ENCODE data around the gene MCC.

MCC gene

DNA sequence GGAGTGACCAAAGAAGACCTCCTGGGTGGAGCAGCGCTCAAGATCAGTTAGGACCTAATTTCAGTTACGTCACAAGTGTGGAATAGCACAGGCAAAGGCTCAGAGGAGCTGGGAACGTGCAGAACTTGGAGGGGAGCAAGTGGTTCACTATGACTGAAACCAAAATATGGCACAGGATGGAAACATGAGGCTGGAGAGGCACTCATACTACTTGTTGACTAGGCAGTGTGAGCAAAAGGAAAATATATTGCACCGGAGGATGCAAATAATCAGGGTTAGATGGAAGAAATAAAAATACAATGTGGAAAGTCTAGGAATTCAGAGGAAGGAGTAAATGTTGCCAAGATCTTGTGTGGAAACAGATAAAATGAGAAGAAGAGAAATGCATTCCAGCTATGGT, 363.3 kb downstream of the MCC start:
- no peak for DNase-seq (ENCODE audit: low spot score)
- TF ChIP-seq, protein P1, sequence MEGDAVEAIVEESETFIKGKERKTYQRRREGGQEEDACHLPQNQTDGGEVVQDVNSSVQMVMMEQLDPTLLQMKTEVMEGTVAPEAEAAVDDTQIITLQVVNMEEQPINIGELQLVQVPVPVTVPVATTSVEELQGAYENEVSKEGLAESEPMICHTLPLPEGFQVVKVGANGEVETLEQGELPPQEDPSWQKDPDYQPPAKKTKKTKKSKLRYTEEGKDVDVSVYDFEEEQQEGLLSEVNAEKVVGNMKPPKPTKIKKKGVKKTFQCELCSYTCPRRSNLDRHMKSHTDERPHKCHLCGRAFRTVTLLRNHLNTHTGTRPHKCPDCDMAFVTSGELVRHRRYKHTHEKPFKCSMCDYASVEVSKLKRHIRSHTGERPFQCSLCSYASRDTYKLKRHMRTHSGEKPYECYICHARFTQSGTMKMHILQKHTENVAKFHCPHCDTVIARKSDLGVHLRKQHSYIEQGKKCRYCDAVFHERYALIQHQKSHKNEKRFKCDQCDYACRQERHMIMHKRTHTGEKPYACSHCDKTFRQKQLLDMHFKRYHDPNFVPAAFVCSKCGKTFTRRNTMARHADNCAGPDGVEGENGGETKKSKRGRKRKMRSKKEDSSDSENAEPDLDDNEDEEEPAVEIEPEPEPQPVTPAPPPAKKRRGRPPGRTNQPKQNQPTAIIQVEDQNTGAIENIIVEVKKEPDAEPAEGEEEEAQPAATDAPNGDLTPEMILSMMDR (IDR thresholded peaks at IDR 0.05; ENCODE audit: extremely low read depth, missing control alignments): no peak

DNA sequence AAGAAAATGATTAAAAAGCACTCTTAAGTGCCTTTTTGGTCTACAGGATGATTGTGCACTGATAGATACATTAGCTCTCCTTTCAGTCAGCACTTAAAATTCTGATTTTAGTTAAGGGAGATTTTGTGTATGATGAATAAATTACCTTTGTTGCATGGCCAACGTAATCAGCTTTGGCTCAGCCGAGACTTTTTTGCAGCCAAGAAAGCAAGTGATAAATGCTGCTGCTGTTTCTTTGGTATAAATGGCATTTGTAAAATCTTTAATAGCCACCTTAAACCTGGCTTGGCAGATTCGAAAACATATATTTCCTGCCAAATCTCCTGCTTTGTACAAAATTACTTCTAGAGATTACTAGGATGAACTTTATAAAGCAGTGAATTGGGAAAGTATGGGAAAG, 364.0 kb downstream of the MCC start:
- DNase-seq (ENCODE audit: low spot score): no peak
- TF ChIP-seq, protein P1 (IDR thresholded peaks at IDR 0.05; ENCODE audit: extremely low read depth, missing control alignments): no peak

DNA sequence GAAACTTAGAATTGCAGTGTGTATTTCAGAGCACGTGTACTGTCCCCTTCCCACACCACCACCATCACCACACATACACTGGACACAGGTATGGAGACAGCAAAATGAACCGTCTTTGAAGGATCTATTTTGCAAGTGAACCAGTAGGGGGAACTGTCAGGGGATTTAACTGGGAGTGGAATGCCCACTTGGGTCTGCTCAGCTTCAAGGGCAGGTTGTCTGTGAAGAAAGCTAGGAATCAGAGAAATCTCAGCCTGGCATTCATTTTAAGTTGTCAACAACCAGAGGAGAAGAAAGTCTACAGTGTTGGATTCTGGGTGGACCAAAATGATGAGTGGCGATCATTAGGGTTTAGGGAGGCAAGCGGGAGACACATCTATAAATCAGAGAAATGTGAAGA, 364.6 kb downstream of the MCC start:
- no peak for DNase-seq (ENCODE audit: low spot score)
- TF ChIP-seq, protein P1 (IDR thresholded peaks at IDR 0.05; ENCODE audit: extremely low read depth, missing control alignments): no peak

DNA sequence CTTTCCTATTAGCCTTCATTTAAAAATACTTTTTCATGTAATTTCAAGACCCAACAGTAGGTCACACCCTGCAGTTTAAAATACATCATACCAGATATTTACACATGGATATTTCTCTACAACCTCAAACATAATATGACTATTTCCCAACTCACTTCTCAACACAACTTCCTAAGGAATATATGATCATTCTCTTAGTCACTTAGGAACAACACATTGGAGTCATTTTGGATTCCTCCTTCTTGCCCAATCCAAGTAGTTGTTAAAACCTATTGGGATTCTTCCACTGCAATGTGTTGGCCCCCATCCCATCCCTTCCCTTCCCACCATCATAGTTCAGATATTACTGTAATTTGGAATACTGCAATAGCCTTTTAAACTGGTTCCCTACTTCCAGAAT, 366.2 kb downstream of the MCC start:
- TF ChIP-seq, protein P1 (IDR thresholded peaks at IDR 0.05; ENCODE audit: extremely low read depth, missing control alignments): no peak
- DNase-seq (ENCODE audit: low spot score): no peak

DNA sequence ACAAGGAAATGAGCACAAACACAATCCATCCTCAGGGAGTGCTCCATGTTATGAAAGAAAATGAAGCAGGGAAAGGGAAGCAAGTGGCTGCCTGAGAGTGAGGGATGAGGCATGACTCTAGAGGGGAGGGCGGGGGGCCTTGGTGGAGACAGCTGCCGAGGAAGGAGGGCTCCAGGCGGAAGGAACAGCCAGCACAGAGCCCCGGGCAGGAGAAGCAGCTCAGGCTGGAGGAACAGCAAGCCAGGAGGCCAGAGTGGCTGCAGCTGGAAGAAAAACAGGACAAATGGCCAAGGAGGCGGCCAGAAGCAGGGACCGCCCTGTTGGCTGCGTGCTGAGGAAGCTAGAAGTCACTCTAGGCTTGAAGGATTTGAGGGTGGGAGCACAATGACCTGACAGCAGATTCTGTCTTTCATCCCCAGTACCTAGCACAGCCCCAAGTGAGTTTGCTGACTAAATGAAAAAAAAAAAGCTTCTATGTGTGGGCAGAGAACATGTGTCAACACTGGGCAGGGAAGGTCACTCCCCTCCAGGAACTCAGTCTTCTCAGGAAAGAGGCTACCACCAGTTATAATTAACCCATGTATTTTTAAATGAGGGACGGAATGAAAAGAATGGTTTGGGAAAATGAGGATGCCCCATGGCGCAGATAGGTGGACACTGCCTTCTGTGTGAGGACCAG, 368.9 kb downstream of the MCC start:
- DNase-seq (ENCODE audit: low spot score): no peak
- TF ChIP-seq, protein P1 (IDR thresholded peaks at IDR 0.05; ENCODE audit: extremely low read depth, missing control alignments): no peak

DNA sequence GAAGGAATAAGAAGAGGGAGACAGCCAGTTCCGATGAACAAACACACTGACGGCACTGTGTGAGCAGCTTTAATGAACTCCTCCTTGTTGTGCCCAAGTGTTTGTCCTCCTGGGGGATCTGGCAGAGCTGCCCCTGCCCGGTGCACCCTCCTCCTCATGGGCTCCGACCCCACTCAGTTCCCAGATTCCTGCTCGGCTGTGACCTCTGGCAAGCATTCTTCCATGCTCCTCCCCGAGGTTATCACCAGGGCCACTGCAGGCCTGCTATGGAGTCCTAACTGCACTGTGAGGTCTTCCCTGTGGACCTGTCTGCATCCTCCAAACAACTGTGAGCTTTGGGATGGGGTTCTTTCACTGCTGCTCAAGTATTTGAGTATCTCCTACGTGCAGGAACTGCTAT, 369.5 kb downstream of the MCC start:
- TF ChIP-seq, protein P1 (IDR thresholded peaks at IDR 0.05; ENCODE audit: extremely low read depth, missing control alignments): no peak

DNA sequence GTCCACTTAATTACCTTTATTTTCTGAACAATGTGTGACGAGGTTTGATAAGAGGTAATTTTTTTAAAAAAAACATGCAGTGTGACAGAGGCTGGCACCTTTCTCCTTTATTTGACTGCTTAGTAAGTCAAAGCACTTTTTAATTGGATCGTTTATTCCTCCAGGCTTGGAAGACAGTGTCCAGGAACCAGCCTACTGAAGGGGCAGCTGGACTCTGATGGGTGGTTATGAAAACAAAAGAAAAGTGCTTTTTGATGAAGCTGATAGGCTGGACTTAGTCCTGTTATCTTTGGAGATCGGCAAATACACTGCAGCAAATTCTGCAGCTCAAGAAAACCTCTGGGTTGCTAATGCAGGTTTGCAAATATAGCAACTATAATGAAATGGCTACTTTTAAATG, 370.0 kb downstream of the MCC start:
- DNase-seq (ENCODE audit: low spot score): no peak
- TF ChIP-seq, protein P1 (IDR thresholded peaks at IDR 0.05; ENCODE audit: extremely low read depth, missing control alignments): no peak

More for the DNA sequence above, 369.5 kb downstream of the MCC start:
- DNase-seq (ENCODE audit: low spot score): no peak

All from GM20000 (cell line).